DND-41 (cell line): Measurements from ENCODE around the gene SS18L1.
A peak's percentile ranks its signal among the peaks of the same experiment; 100 is the strongest.
"Not testable (repeated sequence)": the region's sequence is repeated elsewhere in the genome, so short reads cannot be mapped to it uniquely, and the experiment has no call there.

Source experiments
- ATAC-seq: fragments of 200-7000 bp; cut with Tn5 transposase; 3 replicates; pipeline ENCODE4 v1.9.1; 2021; ENCODE audit warnings: low read depth; ENCODE audit not compliant: insufficient read depth
- DNase-seq: peaks from one replicate; pipeline ENCODE4 v3.0.0-alpha.2; 2020
- H2AFZ ChIP-seq: 2 replicates; pipeline ENCODE4 v1.6.0; 2012; ENCODE audit warnings: low read depth, low read length
- H3K27ac ChIP-seq: 2 replicates; pipeline ENCODE4 v1.5.1; 2012; ENCODE audit warnings: low read length, inconsistent platforms
- H3K27me3 ChIP-seq: fragments of 200-600 bp; sonication (generic); 2 replicates; pipeline ENCODE4 v1.6.0; 2012; ENCODE audit warnings: low read length, mild to moderate bottlenecking, inconsistent platforms; ENCODE audit not compliant: insufficient read depth, poor library complexity
- H3K36me3 ChIP-seq: 2 replicates; pipeline ENCODE4 v1.5.1; 2012; ENCODE audit warnings: low read length, inconsistent platforms; ENCODE audit not compliant: insufficient read depth
- H3K4me1 ChIP-seq: 2 replicates; pipeline ENCODE4 v1.5.1; 2012; ENCODE audit warnings: mild to moderate bottlenecking, low read length; ENCODE audit not compliant: insufficient read depth
- H3K4me2 ChIP-seq: 2 replicates; pipeline ENCODE4 v1.6.0; 2012; ENCODE audit warnings: mild to moderate bottlenecking, moderate library complexity, low read length, inconsistent platforms; ENCODE audit not compliant: insufficient read depth
- H3K4me3 ChIP-seq, 2 experiments: fragments of 200-600 bp in 1 of 2; shearing (Covaris generic) in 1 of 2; 2 replicates each; pipeline ENCODE4 v1.5.1; 2012 to 2016; ENCODE audit warnings: inconsistent platforms in 2 of 2, low read length in 2 of 2, mild to moderate bottlenecking in 2 of 2, low read depth in 1 of 2, moderate library complexity in 1 of 2
- H3K79me2 ChIP-seq: 2 replicates; pipeline ENCODE4 v1.6.0; 2012; ENCODE audit warnings: low read length, inconsistent platforms; ENCODE audit not compliant: insufficient read depth
- H3K9ac ChIP-seq: 2 replicates; pipeline ENCODE4 v1.6.0; 2012; ENCODE audit warnings: low read depth, mild to moderate bottlenecking, inconsistent platforms, low read length, moderate library complexity
- H3K9me3 ChIP-seq: 2 replicates; pipeline ENCODE4 v1.5.1; 2012; ENCODE audit warnings: low read length, moderate library complexity, mild to moderate bottlenecking, inconsistent platforms; ENCODE audit not compliant: insufficient read depth, severe bottlenecking
- H4K20me1 ChIP-seq: 2 replicates; pipeline ENCODE4 v1.6.0; 2012; ENCODE audit warnings: low read length; ENCODE audit not compliant: insufficient read depth
- CTCF ChIP-seq: IDR thresholded peaks from 2 replicates; pipeline ENCODE4 v1.5.1; 2012; ENCODE audit warnings: borderline replicate concordance, low read length, moderate library complexity, mild to moderate bottlenecking; ENCODE audit not compliant: poor library complexity, severe bottlenecking; ENCODE audit errors: extremely low read depth
- EZH2 ChIP-seq: IDR thresholded peaks from 3 replicates; pipeline ENCODE4 v1.6.1; 2012; ENCODE audit warnings: borderline replicate concordance, low read depth, mild to moderate bottlenecking, moderate library complexity, low read length, inconsistent platforms; ENCODE audit not compliant: severe bottlenecking

The SS18L1 gene

GRCh38 chr20:62112368-62112767 is 31.2 kb upstream of the SS18L1 start:
- Histone ChIP-seq H3K27me3 (no peaks in the 10 kb centered on the region), H3K9ac (no peak overlapping the region), H3K36me3 (no peaks in the 10 kb centered on the region), H3K4me3 (no peak overlapping the region), H4K20me1 (peaks cover 6% of the 10 kb centered on the region), H3K4me2 (no peak overlapping the region), H3K79me2 (no peaks in the 10 kb centered on the region), H2AFZ (no peak overlapping the region), H3K4me1 (peaks cover 9% of the 10 kb centered on the region), H3K9me3 (peaks cover 22% of the 10 kb centered on the region), H3K27ac (no peak overlapping the region)
- DNase-seq (no peak), ATAC-seq (no peak)
- TF ChIP-seq CTCF (no peak), EZH2 (no peak)

GRCh38 chr20:62114894-62115293 is 28.7 kb upstream of the SS18L1 start:
- DNase-seq = no peak

GRCh38 chr20:62115800-62116407 is 27.7 kb upstream of the SS18L1 start:
- Histone ChIP-seq H4K20me1 (peaks cover 13% of the 10 kb centered on the region), H3K4me1 (peaks cover 22% of the 10 kb centered on the region)
- not testable (repeated sequence) for H3K36me3 ChIP-seq, H3K27me3 ChIP-seq, H3K27ac ChIP-seq, H3K79me2 ChIP-seq, H3K4me3 ChIP-seq, H3K4me2 ChIP-seq, H3K9ac ChIP-seq, H2AFZ ChIP-seq, ATAC-seq, DNase-seq, H3K9me3 ChIP-seq

More at GRCh38 chr20:62114894-62115293, 28.7 kb upstream of the SS18L1 start:
- H2AFZ ChIP-seq = no peak overlapping the region
- H3K79me2 ChIP-seq = no peaks in the 10 kb centered on the region
- H3K4me3 ChIP-seq = no peak overlapping the region
- TF ChIP-seq CTCF (no peak), EZH2 (no peak)
- H4K20me1 ChIP-seq = peaks cover 13% of the 10 kb centered on the region
- no peaks in the 10 kb centered on the region for H3K27me3 ChIP-seq
- peaks cover 18% of the 10 kb centered on the region for H3K4me1 ChIP-seq
- H3K4me2 ChIP-seq = no peak overlapping the region
- ATAC-seq = no peak
- H3K27ac ChIP-seq = no peak overlapping the region
- H3K9ac ChIP-seq = no peak overlapping the region
- no peaks in the 10 kb centered on the region for H3K36me3 ChIP-seq
- H3K9me3 ChIP-seq = peaks cover 8% of the 10 kb centered on the region

GRCh38 chr20:62116558-62117361 is 26.8 kb upstream of the SS18L1 start:
- no peak overlapping the region for H3K27ac ChIP-seq
- H3K4me2 ChIP-seq = peak overlapping the region; percentile 53
- peaks cover 28% of the 10 kb centered on the region for H3K4me1 ChIP-seq
- H2AFZ ChIP-seq = no peak overlapping the region
- peaks cover 3% of the 10 kb centered on the region for H3K9me3 ChIP-seq
- no peak overlapping the region for H3K9ac ChIP-seq
- peaks cover 13% of the 10 kb centered on the region for H4K20me1 ChIP-seq
- DNase-seq = no peak
- H3K27me3 ChIP-seq = no peaks in the 10 kb centered on the region
- no peak overlapping the region for H3K4me3 ChIP-seq
- no peaks in the 10 kb centered on the region for H3K79me2 ChIP-seq
- TF ChIP-seq EZH2 = no peak
- TF ChIP-seq CTCF = no peak
- ATAC-seq = no peak
- H3K36me3 ChIP-seq = no peaks in the 10 kb centered on the region
